NT2/D1 (cell line): ENCODE measurements around the gene SGPP1.

ENCODE experiments used
- DNase-seq: peaks from one replicate; pipeline ENCODE4 v3.0.0-alpha.2; 2011; ENCODE audit warnings: low read depth, low spot score
- H3K27me3 ChIP-seq: 2 replicates; pipeline ENCODE4 v1.6.0; 2011; ENCODE audit warnings: mild to moderate bottlenecking; ENCODE audit not compliant: insufficient read length, insufficient read depth
- H3K36me3 ChIP-seq: 2 replicates; pipeline ENCODE4 v1.6.1; 2011; ENCODE audit warnings: mild to moderate bottlenecking, low read length, mixed read lengths; ENCODE audit not compliant: insufficient read depth, insufficient read length
- H3K4me1 ChIP-seq: 2 replicates; pipeline ENCODE4 v1.5.1; 2011; ENCODE audit not compliant: insufficient read depth, insufficient read length
- H3K4me3 ChIP-seq: 2 replicates; pipeline ENCODE4 v1.5.1; 2011; ENCODE audit warnings: low read depth; ENCODE audit not compliant: insufficient read length
- H3K9ac ChIP-seq: 2 replicates; pipeline ENCODE4 v1.6.0; 2011; ENCODE audit warnings: low read depth; ENCODE audit not compliant: insufficient read length
- H3K9me3 ChIP-seq: 2 replicates; pipeline ENCODE4 v1.5.1; 2011; ENCODE audit warnings: mild to moderate bottlenecking, low read length; ENCODE audit not compliant: insufficient read depth
- SUZ12 ChIP-seq: IDR thresholded peaks from 2 replicates; pipeline ENCODE4 v1.6.1; 2011; ENCODE audit not compliant: insufficient read length, insufficient read depth; ENCODE audit errors: extremely low read depth
- YY1 ChIP-seq: IDR thresholded peaks from 2 replicates; pipeline ENCODE4 v1.6.1; 2011; ENCODE audit not compliant: insufficient read length, insufficient read depth
- ZNF274 ChIP-seq: IDR thresholded peaks from 2 replicates; pipeline ENCODE4 v1.6.1; 2011; ENCODE audit warnings: mild to moderate bottlenecking, low read depth, low read length

Gene SGPP1

DNA sequence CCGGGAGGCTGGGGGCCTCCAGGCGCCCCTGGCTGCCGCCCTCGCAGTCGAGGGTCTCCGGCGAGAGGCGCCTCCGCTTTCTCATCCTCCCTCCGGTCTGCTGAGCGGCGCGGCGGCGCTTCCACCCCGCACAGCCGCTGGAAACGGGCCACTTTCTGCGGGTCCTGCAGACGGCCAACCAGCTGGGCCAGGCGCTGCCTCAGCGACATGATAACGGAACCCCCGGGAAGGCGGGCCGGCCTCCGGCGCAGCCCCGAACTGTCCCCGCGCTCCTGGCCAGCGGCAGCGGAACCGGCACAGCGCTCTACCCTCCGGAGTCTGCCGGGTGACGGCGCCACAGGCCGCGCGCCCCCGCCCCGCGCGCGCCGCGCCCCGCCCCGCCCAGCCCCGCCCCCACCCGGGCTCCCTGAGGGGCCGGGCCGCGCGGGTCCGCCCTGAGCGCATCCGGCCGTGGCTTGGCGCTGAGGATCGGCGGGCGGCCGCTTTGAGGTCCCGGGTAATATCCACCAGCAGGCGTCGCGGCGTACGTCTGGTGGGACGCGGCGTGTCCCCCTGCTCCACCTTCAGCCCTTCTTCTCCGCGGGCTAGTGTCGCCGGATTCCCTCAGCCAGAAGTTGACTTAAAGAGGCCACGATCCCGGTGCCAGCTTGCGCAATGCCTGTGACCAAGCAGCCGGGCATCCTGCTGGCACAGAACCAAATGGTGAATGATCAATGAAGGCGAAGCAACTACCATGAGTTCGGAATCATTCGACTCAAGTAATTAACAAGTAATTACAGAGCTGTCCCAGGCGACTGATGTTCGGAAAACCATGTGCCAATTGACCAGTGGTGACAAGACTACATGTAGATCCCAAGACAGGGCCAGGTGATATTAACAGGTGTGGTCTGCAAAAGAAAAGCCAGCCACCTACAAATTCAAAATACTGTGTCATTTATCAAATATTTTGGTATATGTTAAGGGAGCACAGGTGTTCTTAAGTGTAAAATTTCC lies at the start of gene SGPP1:
TSS of gene SGPP1 (minus strand) at position 330 of the 993 bp plus-strand sequence. CDS start at position 209, 121 bp downstream.
- peak; percentile 22 for DNase-seq
- peak within 1 kb of the TSS; percentile 88 for H3K9ac ChIP-seq
- peaks cover 24% of the 10 kb centered on the region for H3K27me3 ChIP-seq
- TF ChIP-seq YY1 (no peak), ZNF274 (no peak), SUZ12 (no peak)
- no peaks in the 10 kb centered on the region for H3K9me3 ChIP-seq
- no peaks in the 10 kb centered on the region for H3K36me3 ChIP-seq
- H3K4me1 ChIP-seq, result peaks cover 2% of the 10 kb centered on the region
- peak within 1 kb of the TSS; percentile 86 for H3K4me3 ChIP-seq

GRCh38 chr14:63777024-63777423 lies 49.2 kb upstream of the SGPP1 start:
- no peak overlapping the region for H3K9ac ChIP-seq
- no peaks in the 10 kb centered on the region for H3K9me3 ChIP-seq
- no peak overlapping the region for H3K4me3 ChIP-seq
- no peaks in the 10 kb centered on the region for H3K4me1 ChIP-seq
- DNase-seq, result no peak
- no peaks in the 10 kb centered on the region for H3K36me3 ChIP-seq
- no peak for TF ChIP-seq ZNF274
- no peak for TF ChIP-seq YY1
- TF ChIP-seq SUZ12, result no peak
- H3K27me3 ChIP-seq, result no peaks in the 10 kb centered on the region

GRCh38 chr14:63773504-63773903 lies 45.6 kb upstream of the SGPP1 start:
- Histone ChIP-seq H3K4me1 (no peaks in the 10 kb centered on the region), H3K36me3 (no peaks in the 10 kb centered on the region), H3K27me3 (no peaks in the 10 kb centered on the region), H3K9ac (no peak overlapping the region), H3K4me3 (no peak overlapping the region), H3K9me3 (no peaks in the 10 kb centered on the region)
- DNase-seq, result no peak
- no peak for TF ChIP-seq YY1
- no peak for TF ChIP-seq SUZ12
- no peak for TF ChIP-seq ZNF274

- H3K4me3 ChIP-seq, result no peak overlapping the region
- H3K4me1 ChIP-seq, result no peaks in the 10 kb centered on the region
- no peaks in the 10 kb centered on the region for H3K27me3 ChIP-seq
- H3K9ac ChIP-seq, result no peak overlapping the region
- no peaks in the 10 kb centered on the region for H3K9me3 ChIP-seq
- no peak for TF ChIP-seq YY1
- no peak for TF ChIP-seq ZNF274
- no peak for TF ChIP-seq SUZ12
- no peaks in the 10 kb centered on the region for H3K36me3 ChIP-seq
- no peak for DNase-seq
Observed at GRCh38 chr14:63770187-63770807, 42.4 kb upstream of the SGPP1 start.

GRCh38 chr14:63766611-63767010 lies 38.7 kb upstream of the SGPP1 start:
- H3K27me3 ChIP-seq, result no peaks in the 10 kb centered on the region
- no peak for DNase-seq
- no peaks in the 10 kb centered on the region for H3K4me1 ChIP-seq
- H3K9me3 ChIP-seq, result no peaks in the 10 kb centered on the region
- H3K9ac ChIP-seq, result no peak overlapping the region
- H3K36me3 ChIP-seq, result no peaks in the 10 kb centered on the region
- no peak for TF ChIP-seq YY1
- TF ChIP-seq ZNF274, result no peak
- no peak for TF ChIP-seq SUZ12
- H3K4me3 ChIP-seq, result no peak overlapping the region

DNA sequence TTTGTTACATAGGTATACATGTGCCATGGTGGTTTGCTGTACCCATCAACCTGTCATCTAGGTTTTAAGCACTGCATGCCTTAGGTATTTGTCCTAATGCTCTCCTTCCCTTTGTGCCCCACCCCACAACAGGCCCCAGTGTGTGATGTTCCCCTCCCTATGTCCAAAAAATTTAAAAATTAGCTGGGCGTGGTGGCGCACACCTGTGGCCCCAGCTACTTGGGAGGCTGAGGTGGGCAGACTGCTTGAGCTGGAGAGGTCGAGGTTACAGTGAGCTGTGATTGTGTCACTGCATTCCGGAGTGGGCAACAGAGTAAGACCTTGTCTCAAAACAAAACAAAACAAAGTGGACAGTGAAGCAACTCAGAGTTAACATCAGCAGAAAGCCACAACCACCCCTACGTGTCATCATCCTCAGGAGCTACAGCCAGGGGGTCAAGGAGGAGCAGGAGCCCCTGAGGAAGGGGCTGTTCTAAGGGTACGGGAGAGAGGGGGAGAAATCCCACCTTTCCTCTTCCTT lies 36.8 kb upstream of the SGPP1 start:
- Histone ChIP-seq H3K27me3 (no peaks in the 10 kb centered on the region), H3K36me3 (no peaks in the 10 kb centered on the region), H3K9me3 (no peaks in the 10 kb centered on the region), H3K4me3 (no peak overlapping the region), H3K4me1 (no peaks in the 10 kb centered on the region), H3K9ac (no peak overlapping the region)
- no peak for TF ChIP-seq YY1
- TF ChIP-seq ZNF274, result no peak
- TF ChIP-seq SUZ12, result no peak
- DNase-seq, result no peak

GRCh38 chr14:63764103-63764502 lies 36.2 kb upstream of the SGPP1 start:
- no peak for DNase-seq
- no peak overlapping the region for H3K4me3 ChIP-seq
- H3K4me1 ChIP-seq, result no peaks in the 10 kb centered on the region
- H3K9ac ChIP-seq, result no peak overlapping the region
- H3K27me3 ChIP-seq, result no peaks in the 10 kb centered on the region
- H3K36me3 ChIP-seq, result no peaks in the 10 kb centered on the region
- H3K9me3 ChIP-seq, result no peaks in the 10 kb centered on the region
- no peak for TF ChIP-seq SUZ12
- TF ChIP-seq ZNF274, result no peak
- TF ChIP-seq YY1, result no peak
